Erythroblast (primary cell): ENCODE data around the gene HERC4.

Source experiments
- GATA1 ChIP-seq: IDR thresholded peaks from 2 replicates; pipeline ENCODE4 v1.6.1; 2011; ENCODE audit warnings: low read depth, mild to moderate bottlenecking, control low read depth, low read length, moderate library complexity
- POLR2A ChIP-seq: IDR thresholded peaks from 2 replicates; pipeline ENCODE4 v1.6.1; 2011; ENCODE audit warnings: mild to moderate bottlenecking, low read length

GRCh38 chr10:68027429-68027828 is 47.7 kb downstream of the HERC4 start:
- TF ChIP-seq POLR2A, result no peak
- no peak for TF ChIP-seq GATA1
